NT2/D1 (cell line): Measurements from ENCODE around the gene PODXL2.

Experiments used
- DNase-seq: peaks from one replicate; pipeline ENCODE4 v3.0.0-alpha.2; 2011; ENCODE audit warnings: low read depth, low spot score
- H3K27me3 ChIP-seq: 2 replicates; pipeline ENCODE4 v1.6.0; 2011; ENCODE audit warnings: mild to moderate bottlenecking; ENCODE audit not compliant: insufficient read length, insufficient read depth
- H3K36me3 ChIP-seq: 2 replicates; pipeline ENCODE4 v1.6.1; 2011; ENCODE audit warnings: mild to moderate bottlenecking, low read length, mixed read lengths; ENCODE audit not compliant: insufficient read depth, insufficient read length
- H3K4me1 ChIP-seq: 2 replicates; pipeline ENCODE4 v1.5.1; 2011; ENCODE audit not compliant: insufficient read depth, insufficient read length
- H3K4me3 ChIP-seq: 2 replicates; pipeline ENCODE4 v1.5.1; 2011; ENCODE audit warnings: low read depth; ENCODE audit not compliant: insufficient read length
- H3K9ac ChIP-seq: 2 replicates; pipeline ENCODE4 v1.6.0; 2011; ENCODE audit warnings: low read depth; ENCODE audit not compliant: insufficient read length
- H3K9me3 ChIP-seq: 2 replicates; pipeline ENCODE4 v1.5.1; 2011; ENCODE audit warnings: mild to moderate bottlenecking, low read length; ENCODE audit not compliant: insufficient read depth
- SUZ12 ChIP-seq: IDR thresholded peaks from 2 replicates; pipeline ENCODE4 v1.6.1; 2011; ENCODE audit not compliant: insufficient read length, insufficient read depth; ENCODE audit errors: extremely low read depth
- YY1 ChIP-seq: IDR thresholded peaks from 2 replicates; pipeline ENCODE4 v1.6.1; 2011; ENCODE audit not compliant: insufficient read length, insufficient read depth
- ZNF274 ChIP-seq: IDR thresholded peaks from 2 replicates; pipeline ENCODE4 v1.6.1; 2011; ENCODE audit warnings: mild to moderate bottlenecking, low read depth, low read length

PODXL2 gene

GRCh38 chr3:127718916-127719290 is 89.9 kb downstream of the PODXL2 start:
- Histone ChIP-seq H3K27me3 (no peaks in the 10 kb centered on the region), H3K36me3 (no peaks in the 10 kb centered on the region), H3K4me3 (no peak overlapping the region), H3K9me3 (peaks cover 11% of the 10 kb centered on the region; the same call in 1 of the 2 replicates), H3K4me1 (peaks cover 24% of the 10 kb centered on the region), H3K9ac (no peak overlapping the region)
- DNase-seq: no peak
- TF ChIP-seq YY1 (no peak), ZNF274 (no peak), SUZ12 (no peak)

- Histone ChIP-seq H3K9me3 (peaks cover 15% of the 10 kb centered on the region; the same call in 1 of the 2 replicates), H3K27me3 (no peaks in the 10 kb centered on the region), H3K4me1 (peaks cover 20% of the 10 kb centered on the region), H3K4me3 (no peak overlapping the region), H3K36me3 (no peaks in the 10 kb centered on the region), H3K9ac (no peak overlapping the region)
- TF ChIP-seq ZNF274 (no peak), SUZ12 (no peak), YY1 (no peak)
- DNase-seq: no peak
These were observed 90.4 kb downstream of the PODXL2 start for GRCh38 chr3:127719369-127719768.

DNA sequence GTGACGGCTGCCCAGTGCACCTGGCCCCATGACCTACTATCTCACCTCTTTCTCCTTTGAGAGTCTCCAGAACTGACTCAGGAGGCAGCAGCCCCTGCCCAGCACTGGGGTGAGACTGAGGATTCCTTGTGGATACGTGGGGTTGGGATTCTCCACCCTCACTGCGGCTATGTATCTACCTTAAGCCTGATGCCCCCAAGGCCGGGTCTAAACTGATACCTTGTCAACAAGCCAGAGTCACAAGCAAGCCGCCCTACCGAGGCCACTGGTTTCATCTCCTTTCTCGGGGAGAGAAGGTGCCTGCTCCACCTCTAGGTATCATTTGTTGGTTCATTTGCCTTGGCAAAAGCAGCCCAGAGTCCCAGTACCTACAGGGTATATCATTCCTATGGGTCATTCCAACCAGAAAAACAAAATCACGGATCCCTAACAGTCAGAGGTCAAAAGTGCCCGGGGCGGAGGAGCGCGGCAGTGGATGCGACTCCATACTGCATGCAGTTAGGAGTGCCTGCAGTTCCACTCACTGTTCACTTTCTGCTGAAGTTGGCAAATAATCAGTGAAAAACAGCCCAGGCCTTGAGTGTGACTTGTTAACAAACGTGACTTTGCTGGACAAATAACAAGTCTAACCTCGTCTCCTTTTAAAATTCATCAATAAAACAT is 91.3 kb downstream of the PODXL2 start:
- H3K27me3 ChIP-seq: peaks cover 4% of the 10 kb centered on the region
- TF ChIP-seq SUZ12: no peak
- TF ChIP-seq ZNF274: no peak
- no peak for TF ChIP-seq YY1
- no peaks in the 10 kb centered on the region for H3K36me3 ChIP-seq
- peaks cover 15% of the 10 kb centered on the region; the same call in 1 of the 2 replicates for H3K9me3 ChIP-seq
- H3K4me3 ChIP-seq: no peak overlapping the region
- H3K9ac ChIP-seq: no peak overlapping the region
- DNase-seq: no peak
- H3K4me1 ChIP-seq: peaks cover 19% of the 10 kb centered on the region

DNA sequence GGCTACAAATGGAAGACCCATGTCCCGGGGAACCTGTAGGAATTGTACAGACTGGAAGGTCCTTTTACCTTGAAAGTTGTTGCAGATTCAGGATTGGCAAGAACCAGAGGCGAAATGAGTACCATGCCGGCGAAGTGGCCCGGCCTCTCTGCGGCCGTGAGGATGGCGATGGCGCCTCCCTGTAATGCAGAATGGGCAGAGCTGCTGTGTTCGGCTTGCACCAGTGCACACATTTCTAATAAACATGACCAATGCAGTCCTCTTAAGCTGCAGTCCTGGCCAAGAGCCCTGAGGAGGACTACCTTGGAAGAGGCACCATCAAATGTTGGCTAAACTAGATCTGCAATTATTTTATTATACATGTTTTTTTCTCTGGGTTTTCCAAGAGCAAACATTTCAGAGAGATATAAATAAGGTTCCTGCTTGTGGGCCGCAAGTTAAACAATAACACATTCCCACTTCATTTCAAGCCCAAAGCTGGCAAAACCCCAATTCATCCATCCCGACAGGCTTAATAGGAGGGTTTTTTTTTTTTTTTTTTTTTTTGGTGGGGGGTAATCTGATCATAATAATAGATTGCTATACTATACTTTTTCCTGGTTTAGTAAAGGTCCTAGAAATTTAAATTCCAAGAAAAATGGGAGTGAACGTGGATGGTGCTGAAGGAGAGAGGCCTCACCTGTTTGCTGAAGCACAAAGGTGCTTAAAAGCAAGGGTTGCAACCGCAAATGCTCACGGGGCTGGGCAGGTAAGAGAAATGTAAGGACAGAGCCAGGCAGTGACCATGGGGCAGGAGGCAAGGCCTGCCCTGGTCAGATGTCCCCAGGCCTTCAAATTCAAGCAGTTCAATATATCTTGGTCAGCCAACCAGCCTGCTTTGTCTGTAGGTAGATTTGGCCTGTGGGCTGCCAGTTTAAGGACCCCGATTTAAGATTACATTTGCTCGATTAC is 92.3 kb downstream of the PODXL2 start:
- Histone ChIP-seq H3K36me3 (no peaks in the 10 kb centered on the region), H3K9me3 (peaks cover 15% of the 10 kb centered on the region; the same call in 1 of the 2 replicates), H3K4me3 (no peak overlapping the region), H3K4me1 (peaks cover 19% of the 10 kb centered on the region), H3K27me3 (peaks cover 4% of the 10 kb centered on the region), H3K9ac (no peak overlapping the region)
- TF ChIP-seq ZNF274: no peak
- no peak for TF ChIP-seq SUZ12
- no peak for TF ChIP-seq YY1
- DNase-seq: no peak

- DNase-seq: no peak
- H3K9ac ChIP-seq: no peak overlapping the region
- H3K27me3 ChIP-seq: peaks cover 4% of the 10 kb centered on the region
- H3K4me1 ChIP-seq: peaks cover 18% of the 10 kb centered on the region
- TF ChIP-seq YY1 (no peak), ZNF274 (no peak), SUZ12 (no peak)
- H3K4me3 ChIP-seq: no peak overlapping the region
- H3K36me3 ChIP-seq: no peaks in the 10 kb centered on the region
- H3K9me3 ChIP-seq: peaks cover 15% of the 10 kb centered on the region; the same call in 1 of the 2 replicates
These were observed 93.3 kb downstream of the PODXL2 start for GRCh38 chr3:127722091-127722784.
